Pons (tissue), 1 donor: ENCODE data around the gene SLCO4A1.

Experiments
- DNase-seq: peaks from one replicate; pipeline ENCODE4 v3.0.0-alpha.2; 2016; ENCODE audit warnings: low spot score

SLCO4A1 gene

DNA sequence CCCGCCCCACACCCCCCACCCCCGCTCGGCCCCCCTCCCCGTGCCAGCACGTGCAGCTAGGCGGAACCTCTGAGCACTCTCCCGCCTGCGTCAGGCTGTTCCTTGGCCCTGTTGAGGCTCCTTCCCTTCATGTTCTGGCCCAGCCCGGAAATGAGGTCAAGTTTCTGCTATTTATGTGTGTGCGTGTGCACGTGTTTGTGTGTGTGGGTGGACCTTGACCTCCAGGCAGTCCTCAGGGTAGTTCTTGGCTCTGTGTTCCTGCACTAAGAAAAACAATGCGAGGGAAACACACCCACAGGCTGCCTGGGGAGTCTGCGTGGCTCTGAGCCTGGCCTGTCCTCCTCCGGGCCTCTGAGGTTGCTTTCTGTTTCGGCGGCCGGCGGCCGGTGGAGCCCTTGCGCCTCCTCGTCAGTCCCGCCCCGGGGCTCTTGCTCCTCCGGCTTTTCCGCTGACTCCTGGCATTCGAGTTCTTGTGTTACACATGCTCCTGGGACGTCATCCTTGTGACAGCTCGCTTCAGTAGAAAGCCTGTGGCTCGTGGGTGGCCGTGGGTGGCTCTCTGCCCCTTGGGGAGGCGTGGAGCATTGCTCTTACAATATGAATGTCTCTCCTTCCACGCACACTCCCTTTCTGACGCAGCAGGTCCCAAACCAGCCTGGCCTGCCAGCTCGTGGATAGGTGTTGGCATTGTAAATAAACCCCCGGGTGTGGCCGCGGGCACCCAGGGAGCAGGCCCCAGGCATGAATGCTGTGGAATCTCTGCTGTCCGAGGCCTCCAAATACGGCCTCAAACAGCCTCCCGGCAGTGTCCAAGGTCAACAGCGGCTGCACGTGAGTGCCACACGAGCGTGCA lies 10.0 kb downstream of the SLCO4A1 start:
- peak; percentile 79 for DNase-seq

DNA sequence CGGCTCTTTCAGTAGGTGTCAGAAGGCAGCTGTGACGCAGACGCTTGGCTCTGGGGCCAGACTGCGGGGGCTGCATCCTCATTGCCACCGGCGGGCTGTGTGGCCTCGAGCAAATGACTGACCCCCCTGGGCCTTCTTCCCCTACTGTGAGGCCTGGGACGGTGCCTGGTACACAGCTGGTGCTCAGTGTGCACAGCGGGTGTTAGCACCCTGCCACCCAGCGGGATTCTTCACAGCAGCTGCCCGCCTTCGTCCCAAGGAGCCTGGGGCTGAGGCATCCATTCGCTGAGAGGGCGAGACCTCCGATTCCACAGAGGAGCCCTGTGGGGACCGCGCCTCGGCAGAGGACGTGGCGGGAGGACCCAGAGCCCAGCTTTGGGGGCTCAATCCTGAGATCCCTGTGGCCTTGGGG lies 10.6 kb downstream of the SLCO4A1 start:
- no peak for DNase-seq

DNA sequence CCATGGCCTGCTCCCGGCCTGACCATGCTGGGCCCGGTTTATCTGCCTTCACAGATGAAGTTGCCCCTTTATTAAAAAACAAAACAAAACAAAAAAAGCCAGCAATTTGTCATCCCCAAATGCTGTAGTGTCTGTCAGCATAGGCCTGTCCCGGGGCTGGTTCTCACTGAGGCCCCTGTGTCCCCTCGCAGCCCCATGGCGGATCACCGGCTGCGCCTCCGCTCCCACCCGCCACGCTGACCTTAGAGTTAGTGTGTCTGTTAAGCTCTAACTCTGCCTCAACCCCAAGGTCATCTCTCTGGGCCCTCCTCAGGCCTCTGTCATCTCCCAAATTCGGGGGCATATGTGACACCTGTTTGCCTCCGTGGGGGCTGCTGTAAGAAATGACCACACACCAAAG lies 11.1 kb downstream of the SLCO4A1 start:
- no peak for DNase-seq

GRCh38 chr20:62653951-62654685 lies 11.8 kb downstream of the SLCO4A1 start:
- DNase-seq: no peak

DNA sequence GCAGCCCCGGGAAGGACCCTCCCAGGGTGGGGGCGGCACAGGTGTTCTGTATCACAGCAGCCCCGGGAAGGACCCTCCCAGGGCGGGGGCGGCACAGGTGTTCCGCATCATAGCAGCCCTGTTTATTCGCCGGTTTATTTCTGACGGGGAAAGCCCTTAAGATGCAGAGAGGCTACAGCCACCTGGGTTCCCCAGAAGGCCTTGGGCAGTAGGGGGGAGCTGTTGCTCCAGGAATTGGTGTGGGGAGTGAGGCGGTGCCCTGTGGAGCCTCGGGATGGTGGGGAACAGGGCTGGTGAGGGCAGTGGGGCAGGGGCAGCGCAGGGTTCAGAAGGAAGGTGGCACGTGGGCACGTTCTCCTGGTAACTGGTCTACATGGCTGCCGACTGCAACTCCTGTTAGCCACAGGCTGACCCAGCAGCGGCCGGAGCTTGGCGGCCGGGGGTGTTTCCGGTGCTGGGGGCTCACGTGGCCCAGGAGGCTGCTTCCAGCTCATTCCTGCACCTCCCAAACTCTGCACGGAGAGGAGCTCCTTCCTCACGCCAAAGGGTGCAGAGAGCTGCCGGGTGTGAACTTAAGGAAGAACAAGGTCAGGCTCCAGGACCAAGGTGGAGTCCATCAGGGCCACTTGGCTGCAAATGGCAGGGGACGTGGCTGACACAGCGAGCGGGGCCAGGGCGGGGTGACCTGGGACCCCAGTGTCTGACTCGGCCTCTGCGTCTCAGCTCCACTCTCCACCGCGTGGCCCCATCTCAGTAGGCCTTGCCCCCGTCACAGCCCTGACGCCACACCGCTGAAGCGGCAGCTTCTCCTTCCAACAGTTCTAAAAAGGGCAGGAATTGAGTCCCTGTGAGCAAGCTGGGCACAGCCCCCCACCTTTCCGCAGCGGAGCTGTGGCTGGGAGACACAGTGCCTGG lies 13.2 kb downstream of the SLCO4A1 start:
- no peak for DNase-seq

DNA sequence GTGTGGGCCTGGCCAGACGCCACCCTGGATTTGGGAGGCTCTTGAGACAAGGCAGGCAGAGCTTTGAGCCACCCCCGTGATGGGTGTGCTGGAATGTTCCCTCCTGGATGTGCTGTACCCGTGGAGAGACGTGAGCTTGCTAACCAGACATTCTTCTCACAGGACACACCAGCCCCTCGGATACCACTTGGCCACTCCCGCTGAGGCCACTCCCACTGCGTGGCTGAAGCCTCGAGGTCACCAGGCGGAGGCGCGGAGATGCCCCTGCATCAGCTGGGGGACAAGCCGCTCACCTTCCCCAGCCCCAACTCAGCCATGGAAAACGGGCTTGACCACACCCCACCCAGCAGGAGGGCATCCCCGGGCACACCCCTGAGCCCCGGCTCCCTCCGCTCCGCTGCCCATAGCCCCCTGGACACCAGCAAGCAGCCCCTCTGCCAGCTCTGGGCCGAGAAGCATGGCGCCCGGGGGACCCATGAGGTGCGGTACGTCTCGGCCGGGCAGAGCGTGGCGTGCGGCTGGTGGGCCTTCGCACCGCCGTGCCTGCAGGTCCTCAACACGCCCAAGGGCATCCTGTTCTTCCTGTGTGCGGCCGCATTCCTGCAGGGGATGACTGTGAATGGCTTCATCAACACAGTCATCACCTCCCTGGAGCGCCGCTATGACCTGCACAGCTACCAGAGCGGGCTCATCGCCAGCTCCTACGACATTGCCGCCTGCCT lies 14.1 kb downstream of the SLCO4A1 start:
- no peak for DNase-seq

GRCh38 chr20:62656919-62657588 lies 14.8 kb downstream of the SLCO4A1 start:
- no peak for DNase-seq

GRCh38 chr20:62657589-62657942 lies 15.3 kb downstream of the SLCO4A1 start:
- no peak for DNase-seq

DNA sequence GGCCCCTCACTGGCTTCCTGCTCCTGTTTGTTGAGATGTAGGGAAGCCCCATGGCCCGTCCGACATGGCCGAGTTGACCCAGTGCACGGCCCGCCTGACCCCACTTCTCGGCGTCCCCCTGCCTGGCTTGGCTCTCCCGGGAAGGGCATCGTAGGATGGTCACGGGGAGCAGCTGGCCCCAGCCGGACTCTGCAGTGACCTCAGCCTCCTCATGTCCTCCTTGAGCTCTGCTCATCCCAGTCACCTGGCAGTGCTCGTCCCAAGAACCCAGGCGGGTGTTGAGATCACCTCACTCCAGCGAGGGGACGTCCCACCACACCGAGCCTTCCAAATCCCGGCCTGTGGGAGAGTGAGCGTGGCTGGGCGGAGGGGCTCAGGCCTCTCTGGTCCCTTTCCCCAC lies 15.7 kb downstream of the SLCO4A1 start:
- no peak for DNase-seq

- DNase-seq: peak; percentile 30
Measured at GRCh38 chr20:62658593-62659178, 16.4 kb downstream of the SLCO4A1 start.

DNA sequence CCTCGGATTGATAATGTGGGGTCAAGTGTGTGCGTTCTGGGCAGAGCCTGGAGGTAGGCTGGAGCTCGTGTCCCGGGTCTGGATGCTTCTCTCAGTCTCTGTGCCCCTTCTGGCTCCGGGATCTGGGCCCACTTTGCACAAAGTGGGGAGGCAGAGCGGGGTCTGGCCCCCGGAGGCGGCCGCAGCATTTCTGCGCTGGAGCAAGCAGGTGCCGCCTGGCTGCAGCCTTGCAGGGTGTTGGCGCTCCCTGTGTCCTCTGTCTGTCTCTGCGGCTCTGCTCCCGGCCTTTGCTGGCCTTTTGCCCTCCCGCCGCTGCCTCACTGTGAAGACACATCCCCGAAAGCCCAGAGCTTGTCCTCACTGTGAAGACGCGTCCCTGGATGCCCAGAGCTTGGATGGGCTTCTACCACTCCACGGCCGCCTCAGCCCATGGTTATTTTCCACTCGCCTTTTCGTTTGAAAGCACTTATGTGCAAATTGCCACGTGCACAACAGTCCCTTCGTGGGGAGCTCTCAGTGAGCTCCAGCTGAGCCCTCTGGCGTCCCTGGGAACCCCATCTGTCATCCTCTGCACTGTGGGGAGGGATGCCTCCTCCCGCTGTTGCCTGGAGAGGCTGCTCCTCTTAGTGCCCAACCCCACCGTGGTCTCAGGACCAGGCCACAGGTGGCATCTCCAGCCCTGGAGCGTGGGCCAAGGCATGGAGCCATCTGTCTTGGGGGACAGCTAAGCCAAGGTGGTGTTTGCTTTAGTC lies 17.4 kb downstream of the SLCO4A1 start:
- no peak for DNase-seq

DNA sequence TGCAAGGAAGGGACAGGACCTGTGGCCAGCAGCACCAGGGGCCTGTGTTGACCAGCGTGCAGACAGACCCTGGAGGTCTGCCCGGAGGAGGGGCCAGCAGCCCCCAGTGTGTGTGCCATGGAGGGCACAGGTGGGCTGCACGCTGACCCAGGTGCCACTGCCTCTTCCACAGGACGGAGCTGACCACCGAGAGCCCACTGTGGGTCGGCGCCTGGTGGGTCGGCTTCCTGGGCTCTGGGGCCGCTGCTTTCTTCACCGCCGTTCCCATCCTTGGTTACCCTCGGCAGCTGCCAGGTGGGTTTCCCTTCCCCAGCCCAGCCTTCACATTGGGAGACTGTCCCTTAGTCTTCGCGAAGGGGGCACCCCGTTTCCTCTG lies 17.9 kb downstream of the SLCO4A1 start:
- DNase-seq: no peak

DNA sequence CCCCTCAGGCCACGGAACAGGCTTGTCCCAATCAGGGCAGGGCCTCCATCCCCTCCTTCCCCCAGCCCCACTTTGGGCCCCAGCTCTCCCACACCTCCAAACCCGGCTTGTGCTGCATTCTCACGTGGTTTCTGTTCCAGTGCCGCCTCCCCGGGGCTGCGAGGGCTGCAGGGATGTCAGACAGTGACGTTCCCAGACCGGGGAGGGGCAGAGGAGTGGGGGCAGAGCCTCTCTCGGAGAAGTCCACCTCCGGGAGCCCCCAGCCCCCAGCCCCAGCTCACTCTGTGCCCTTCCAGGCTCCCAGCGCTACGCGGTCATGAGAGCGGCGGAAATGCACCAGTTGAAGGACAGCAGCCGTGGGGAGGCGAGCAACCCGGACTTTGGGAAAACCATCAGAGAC lies 18.5 kb downstream of the SLCO4A1 start:
- DNase-seq: no peak

DNA sequence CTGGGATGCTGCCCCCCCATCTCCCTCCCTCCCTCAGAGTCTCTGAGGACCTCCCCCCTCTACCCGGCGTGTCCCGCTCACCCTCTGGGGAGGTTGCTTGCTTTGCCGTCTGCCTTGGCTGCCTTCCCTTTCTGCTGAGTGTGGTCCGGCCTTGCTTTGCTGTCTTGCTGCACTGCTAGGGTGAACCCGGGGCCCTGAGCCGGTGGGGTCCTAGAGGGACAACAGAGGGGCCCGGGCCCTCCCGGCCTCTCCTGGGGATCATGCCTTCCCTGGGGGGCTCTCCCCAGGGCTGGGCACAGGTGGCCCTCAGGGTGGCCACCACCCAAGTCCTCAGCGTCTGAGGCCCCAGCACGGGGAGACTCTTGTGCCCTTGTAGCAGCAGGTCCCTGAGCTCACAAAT lies 19.3 kb downstream of the SLCO4A1 start:
- no peak for DNase-seq

DNA sequence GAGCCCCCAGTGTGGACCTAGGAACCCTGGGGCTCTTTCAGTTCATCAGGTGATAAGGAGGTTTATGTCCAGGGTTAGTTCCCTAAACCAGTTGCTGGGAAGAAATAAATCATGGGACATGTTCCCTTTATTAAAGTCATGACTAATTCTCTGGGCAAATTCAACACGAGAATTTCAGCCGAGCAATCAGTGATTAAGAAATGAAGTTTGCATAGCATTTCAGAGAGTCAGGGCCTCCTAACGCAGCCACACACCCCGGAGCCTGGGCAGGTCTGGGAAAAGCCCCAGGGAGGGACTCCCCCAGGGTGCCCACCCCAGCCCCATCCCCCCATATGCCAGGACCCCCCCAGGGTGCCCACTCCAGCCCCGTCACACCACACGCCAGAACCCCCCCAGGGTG lies 20.1 kb downstream of the SLCO4A1 start:
- DNase-seq: no peak

DNA sequence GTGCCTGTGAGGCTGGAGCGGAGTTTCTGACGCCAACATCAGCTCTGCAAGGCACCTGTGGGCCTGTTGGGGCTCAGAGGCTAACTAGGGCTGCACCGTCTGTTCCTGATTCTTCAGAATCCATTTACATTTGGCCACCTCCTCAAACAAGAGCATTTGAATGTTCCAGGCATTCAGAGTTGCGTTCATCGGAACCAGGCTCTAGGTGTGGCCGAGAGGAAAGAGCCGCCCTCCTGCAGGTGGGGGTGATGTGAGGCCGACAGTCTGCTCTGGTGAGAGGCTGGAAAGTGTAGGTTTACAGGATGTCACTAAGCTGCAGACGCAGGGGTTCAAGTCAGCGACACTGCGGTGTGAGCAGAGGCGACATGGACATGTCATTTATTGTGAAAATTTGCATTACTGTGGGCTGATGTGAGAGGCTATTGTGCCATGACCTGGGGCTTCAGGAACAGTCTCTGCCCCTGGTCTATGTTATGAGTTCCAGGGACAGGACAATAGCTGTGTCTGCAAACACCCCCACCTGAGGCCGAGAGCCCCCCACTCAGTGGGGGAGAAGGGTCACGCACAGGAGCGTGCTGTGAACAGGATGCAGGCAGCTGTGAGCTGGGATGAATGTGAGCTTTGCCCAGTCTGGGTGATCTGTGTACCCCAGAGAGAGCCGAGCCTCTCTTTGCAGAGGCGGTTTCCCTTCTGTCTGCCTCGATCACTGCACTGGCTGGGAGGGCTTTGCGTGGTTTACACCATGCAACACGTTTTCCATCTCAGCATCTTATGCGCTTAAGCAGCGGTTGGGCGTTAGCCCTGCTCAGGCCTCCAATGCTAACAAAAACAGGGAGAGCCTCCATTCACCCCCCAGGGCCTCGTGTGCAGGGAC lies 21.1 kb downstream of the SLCO4A1 start:
- DNase-seq: no peak

DNA sequence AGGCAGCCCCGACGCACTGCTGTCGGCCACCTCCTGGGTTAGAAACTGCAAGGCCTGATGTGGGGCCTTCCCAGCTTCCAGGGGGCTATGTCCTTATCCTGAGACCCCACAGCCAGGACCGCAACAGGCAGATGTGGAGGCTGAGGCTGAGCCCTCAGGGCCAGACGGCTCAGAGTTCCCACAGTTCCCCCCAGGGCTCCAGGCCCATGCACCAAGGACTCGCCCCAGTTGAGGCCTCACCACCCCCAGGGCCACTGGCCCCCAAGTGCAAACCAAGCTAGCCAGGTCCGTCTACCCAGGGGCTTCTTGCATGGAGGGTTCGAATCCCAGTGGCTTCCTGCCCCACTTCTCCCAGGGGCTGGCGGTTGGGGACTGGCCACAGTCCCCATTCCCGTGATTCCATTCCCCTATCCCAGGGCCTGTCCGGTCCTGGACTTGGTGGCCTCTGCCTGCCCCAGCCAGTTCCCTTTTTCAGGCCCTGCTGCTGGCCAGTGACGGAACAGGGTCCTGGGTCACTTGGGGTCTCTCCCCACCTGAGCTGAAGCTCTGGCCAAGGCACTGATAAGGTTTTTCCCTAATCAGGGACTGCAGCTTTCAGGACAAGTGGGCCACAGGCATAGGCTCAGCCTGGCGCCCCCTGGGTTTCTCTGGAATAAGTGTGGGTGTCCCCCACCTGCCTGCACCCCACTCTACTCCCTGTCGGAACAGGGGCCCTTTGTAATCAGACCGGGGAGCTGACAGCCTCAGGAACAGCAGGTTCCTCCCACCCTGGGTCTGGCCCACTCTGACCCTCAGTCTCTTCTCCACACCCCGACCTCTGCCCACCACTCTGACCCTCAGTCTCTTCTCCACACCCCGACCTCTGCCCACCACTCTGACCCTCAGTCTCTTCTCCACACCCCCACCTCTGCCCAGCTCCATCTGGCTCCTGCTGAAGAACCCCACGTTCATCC lies 22.0 kb downstream of the SLCO4A1 start:
- DNase-seq: no peak

DNA sequence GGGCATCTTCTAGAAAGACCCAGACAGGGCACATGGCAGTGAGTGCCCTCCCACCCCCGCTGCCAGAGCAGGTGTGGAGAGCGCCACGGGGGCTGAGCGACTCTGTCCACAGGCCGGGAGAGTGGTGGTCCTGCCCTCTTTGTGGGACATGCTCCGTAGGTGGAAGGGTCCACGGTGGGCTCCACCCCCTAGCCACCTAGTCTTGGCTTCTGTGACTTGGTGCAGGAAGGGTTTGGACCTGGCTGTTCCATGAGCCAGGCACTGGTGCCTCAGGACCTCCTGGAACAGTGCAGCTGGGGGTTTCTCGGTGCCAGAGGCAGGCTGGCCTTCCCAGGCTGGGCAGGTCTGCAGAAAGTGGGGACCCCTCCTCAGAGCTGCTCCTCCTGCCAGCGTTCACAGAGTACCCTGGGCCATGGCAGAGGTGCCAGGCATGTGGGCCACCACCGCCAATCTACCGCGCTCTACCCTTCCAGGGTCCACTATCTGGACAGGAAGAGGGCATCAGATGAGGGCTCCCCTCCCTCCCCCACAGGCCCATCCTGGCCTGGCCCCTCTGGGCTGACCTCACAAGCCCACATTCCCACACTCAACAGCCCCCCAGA lies 23.0 kb downstream of the SLCO4A1 start:
- no peak for DNase-seq
